Measurements from ENCODE around the gene SLC25A18. TPM values are rescaled to one million over a fixed set of nuclear protein-coding genes. Genes with fewer than 3 reads are reported as not detected.

Gene SLC25A18
- total and polyA plus RNA-seq, 2 of the 8 experiments (the other 6 are each of a cell fraction or from before 2014, with no cell fraction given): 2.8 to 2.9 TPM

GRCh38 chr22:17586831-17587440 is 23.6 kb downstream of the SLC25A18 start:
- H4K91ac ChIP-seq (replicated peaks; ENCODE audit: insufficient read length, low read length): no peak overlapping the region
- H4K20me1 ChIP-seq (replicated peaks in 1 of 2; ENCODE audit: control insufficient read depth in 1 of 2, insufficient read depth in 2 of 2, low read length in 2 of 2): no peaks in the 10 kb centered on the region
- peak overlapping the region; percentile 25; the same call in 1 of the 2 replicates for H4K8ac ChIP-seq (ENCODE audit: extremely low read depth, insufficient read depth, low read length)
- H2AFZ ChIP-seq (ENCODE audit: low read length): no peak overlapping the region
- no peak overlapping the region for H3K4me3 ChIP-seq (ENCODE audit: extremely low read depth in 1 of 4, insufficient read depth in 2 of 4, low read depth in 3 of 4, low read length in 4 of 4)
- peaks cover 7 to 10% (median 9%) of the 10 kb centered on the region in 4 experiments; a peak in 4 of 8 replicates for H3K36me3 ChIP-seq (ENCODE audit: control insufficient read depth in 2 of 4, insufficient read depth in 4 of 4, low read length in 3 of 4)
- no peaks in the 10 kb centered on the region for H3K4me1 ChIP-seq (replicated peaks in 1 of 4; ENCODE audit: control insufficient read depth in 3 of 4, insufficient read depth in 4 of 4, low read length in 3 of 4)
- no peak overlapping the region for H3K9ac ChIP-seq (replicated peaks in 1 of 4; ENCODE audit: extremely low read depth in 1 of 4, low read depth in 3 of 4, low read length in 3 of 4)
- H3K9me3 ChIP-seq (ENCODE audit: insufficient read depth in 2 of 2, low read depth in 1 of 2, low read length in 1 of 2): no peaks in the 10 kb centered on the region
- H2BK5ac ChIP-seq (ENCODE audit: low read depth, low read length): no peak overlapping the region
- no peak overlapping the region for H2BK120ac ChIP-seq (replicated peaks; ENCODE audit: low read depth, low read length)
- H3K4me2 ChIP-seq (ENCODE audit: insufficient read depth in 1 of 2, low read depth in 2 of 2, low read length in 2 of 2): no peak overlapping the region
- FAIRE-seq (no peak), DNase-seq (ENCODE audit: low read depth in 1 of 2, low spot score in 2 of 2) (no peak)
- no peak overlapping the region for H3K4ac ChIP-seq (replicated peaks; ENCODE audit: insufficient read length, low read depth, low read length)
- H3K56ac ChIP-seq (replicated peaks; ENCODE audit: insufficient read length, low read depth, low read length): no peak overlapping the region
- ChIA-PET POLR2A (ENCODE audit: partially characterized antibody) (interaction anchor here (0.6 to 3.0 kb wide), 4 partner anchors 11 to 138 kb away, joined by 3 to 16 read pairs (median 8); partner anchors contain the start of gene SLC25A18), CTCF (ENCODE audit: partially characterized antibody) (interaction anchor here (1.1 to 4.0 kb wide), 4 partner anchors 9 to 162 kb away, joined by 3 to 27 read pairs (median 4); no protein-coding TSS in a partner anchor)
- no peak overlapping the region for H2BK15ac ChIP-seq (ENCODE audit: low read length)
- no peak overlapping the region for H2BK20ac ChIP-seq (ENCODE audit: low read length)
- WGBS, 2 experiments (ENCODE audit: extremely low coverage in 1 of 2, insufficient coverage in 1 of 2, insufficient read length in 1 of 2, insufficient replicate concordance in 2 of 2, low coverage in 1 of 2, low lambda C conversion rate in 2 of 2, missing lambda C conversion rate in 1 of 2): 88% methylated on average over 14 of the region's 14 CpGs; no CpG with 5 or more reads in 1 of the 2 experiments
- no peak overlapping the region for H3K18ac ChIP-seq (ENCODE audit: extremely low read depth, low read length)
- no peaks in the 10 kb centered on the region for H3K23me2 ChIP-seq (ENCODE audit: low read depth, low read length)
- H4K5ac ChIP-seq (ENCODE audit: insufficient read length, low read depth, low read length): no peak overlapping the region
- no peaks in the 10 kb centered on the region for H3K27me3 ChIP-seq (replicated peaks in 1 of 4; ENCODE audit: control insufficient read depth in 3 of 4, extremely low read depth in 1 of 4, insufficient read depth in 3 of 4, low read length in 3 of 4)
- H3K27ac ChIP-seq (ENCODE audit: low read depth, low read length): no peak overlapping the region
- H3K79me1 ChIP-seq (ENCODE audit: low read depth, low read length): no peaks in the 10 kb centered on the region
- TF ChIP-seq NRF1 (IDR thresholded peaks at IDR 0.05; ENCODE audit: low read depth, low read length) (no peak), SUZ12 (IDR thresholded peaks at IDR 0.05; ENCODE audit: low read length) (no peak), NANOG (IDR thresholded peaks at IDR 0.05; ENCODE audit: insufficient read depth, low read depth, low read length, poor library complexity, severe bottlenecking) (no peak), RBBP5 (IDR thresholded peaks at IDR 0.05; ENCODE audit: borderline replicate concordance, low read depth, low read length) (no peak), TEAD4 (IDR thresholded peaks at IDR 0.05; ENCODE audit: low read depth, low read length) (no peak)
- TF ChIP-seq, protein P1, sequence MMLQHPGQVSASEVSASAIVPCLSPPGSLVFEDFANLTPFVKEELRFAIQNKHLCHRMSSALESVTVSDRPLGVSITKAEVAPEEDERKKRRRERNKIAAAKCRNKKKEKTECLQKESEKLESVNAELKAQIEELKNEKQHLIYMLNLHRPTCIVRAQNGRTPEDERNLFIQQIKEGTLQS (IDR thresholded peaks at IDR 0.05; ENCODE audit: insufficient read depth, low read depth, low read length): no peak
- TF ChIP-seq, protein P2, sequence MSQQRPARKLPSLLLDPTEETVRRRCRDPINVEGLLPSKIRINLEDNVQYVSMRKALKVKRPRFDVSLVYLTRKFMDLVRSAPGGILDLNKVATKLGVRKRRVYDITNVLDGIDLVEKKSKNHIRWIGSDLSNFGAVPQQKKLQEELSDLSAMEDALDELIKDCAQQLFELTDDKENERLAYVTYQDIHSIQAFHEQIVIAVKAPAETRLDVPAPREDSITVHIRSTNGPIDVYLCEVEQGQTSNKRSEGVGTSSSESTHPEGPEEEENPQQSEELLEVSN (IDR thresholded peaks at IDR 0.05): no peak
- H3K23ac ChIP-seq (ENCODE audit: insufficient read length): no peak overlapping the region
- no peak overlapping the region for H2AK5ac ChIP-seq (ENCODE audit: low read depth, low read length)
- no peak overlapping the region for H3K14ac ChIP-seq (ENCODE audit: insufficient read length)
- no peaks in the 10 kb centered on the region for H3K79me2 ChIP-seq (ENCODE audit: control insufficient read depth in 1 of 2, insufficient read depth in 2 of 2, low read length in 2 of 2)
- H2BK12ac ChIP-seq (ENCODE audit: low read depth, low read length): no peak overlapping the region
